Effector memory CD8-positive, alpha-beta T cell (primary cell): ENCODE measurements around the gene ACER1.
A peak's percentile ranks its signal among the peaks of the same experiment; 100 is the strongest.
"Not testable (repeated sequence)": the region's sequence is repeated elsewhere in the genome, so short reads cannot be mapped to it uniquely, and the experiment has no call there.

ENCODE experiments used
- ATAC-seq: fragments of 150-1000 bp; cut with Tn5 transposase; replicated peaks from 2 replicates; pipeline ENCODE4 v1.10.0; 2021; ENCODE audit warnings: mild to moderate bottlenecking, moderate library complexity
- DNase-seq, 3 experiments: peaks; one replicate each; pipeline ENCODE4 v3.0.0; 2021
- H3K27ac Mint-ChIP-seq, 2 donors: one replicate each; pipeline ENCODE4 v1.8.0; 2022; ENCODE audit warnings: mild to moderate bottlenecking in 2 of 2, mixed read lengths in 2 of 2, moderate library complexity in 2 of 2
- H3K27me3 Mint-ChIP-seq, 2 donors: one replicate each; pipeline ENCODE4 v1.8.0; 2022; ENCODE audit warnings: mixed read lengths in 2 of 2
- H3K36me3 Mint-ChIP-seq: one replicate; pipeline ENCODE4 v1.8.0; 2022; ENCODE audit warnings: mild to moderate bottlenecking, moderate library complexity, mixed read lengths; ENCODE audit not compliant: insufficient read depth
- H3K4me1 Mint-ChIP-seq, 2 donors: one replicate each; pipeline ENCODE4 v1.8.0; 2022; ENCODE audit warnings: low read depth in 2 of 2, mixed read lengths in 2 of 2
- H3K4me3 Mint-ChIP-seq, 2 donors: one replicate each; pipeline ENCODE4 v1.8.0; 2022; ENCODE audit warnings: mild to moderate bottlenecking in 2 of 2, mixed read lengths in 2 of 2, moderate library complexity in 2 of 2
- H3K9me3 Mint-ChIP-seq, 2 donors: one replicate each; pipeline ENCODE4 v1.8.0; 2022; ENCODE audit warnings: mixed read lengths in 2 of 2

Gene ACER1

GRCh38 chr19:6298413-6298812 is 35.0 kb downstream of the ACER1 start:
- no peak overlapping the region for H3K4me3 Mint-ChIP-seq
- H3K4me1 Mint-ChIP-seq = no peaks in the 10 kb centered on the region
- DNase-seq = no peak
- peaks cover 2% of the 10 kb centered on the region for H3K36me3 Mint-ChIP-seq
- peaks cover 0 to 3% of the 10 kb centered on the region in 2 donors for H3K9me3 Mint-ChIP-seq
- ATAC-seq = no peak
- no peak overlapping the region for H3K27ac Mint-ChIP-seq
- H3K27me3 Mint-ChIP-seq = peaks cover 0 to 2% of the 10 kb centered on the region in 2 donors

DNA sequence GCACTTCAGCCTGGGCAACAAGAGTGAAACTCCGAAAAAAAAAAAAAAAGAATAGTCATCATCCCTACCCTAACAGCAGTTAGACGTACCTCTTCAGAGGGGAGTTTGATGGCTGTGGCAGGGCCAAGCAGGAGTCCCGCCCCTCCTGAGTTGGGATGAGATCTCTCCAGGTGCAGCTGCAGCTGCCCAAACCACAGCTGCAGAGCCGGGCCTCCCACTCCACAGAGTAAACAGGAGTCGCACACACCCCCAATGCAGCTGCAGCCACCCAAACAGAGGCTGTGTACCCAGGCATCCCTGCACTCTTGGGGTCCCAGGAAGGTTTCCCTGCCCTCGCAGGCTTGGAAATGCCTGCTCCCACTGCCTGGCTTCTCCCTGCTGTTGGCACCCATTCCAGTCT is 36.2 kb downstream of the ACER1 start:
- peaks cover 2% of the 10 kb centered on the region for H3K36me3 Mint-ChIP-seq
- no peaks in the 10 kb centered on the region for H3K4me1 Mint-ChIP-seq
- H3K9me3 Mint-ChIP-seq = peaks cover 0 to 3% of the 10 kb centered on the region in 2 donors
- ATAC-seq (no peak), DNase-seq (no peak)
- H3K27ac Mint-ChIP-seq = no peak overlapping the region
- no peaks in the 10 kb centered on the region for H3K27me3 Mint-ChIP-seq
- H3K4me3 Mint-ChIP-seq = no peak overlapping the region

GRCh38 chr19:6292006-6292405 is 41.4 kb downstream of the ACER1 start:
- H3K36me3 Mint-ChIP-seq = peaks cover 3% of the 10 kb centered on the region
- H3K9me3 Mint-ChIP-seq = peaks cover 3 to 7% of the 10 kb centered on the region in 2 donors
- H3K4me1 Mint-ChIP-seq = no peaks in the 10 kb centered on the region
- no peak for ATAC-seq
- no peak overlapping the region for H3K27ac Mint-ChIP-seq
- no peak for DNase-seq
- H3K27me3 Mint-ChIP-seq = no peaks in the 10 kb centered on the region
- no peak overlapping the region for H3K4me3 Mint-ChIP-seq

DNA sequence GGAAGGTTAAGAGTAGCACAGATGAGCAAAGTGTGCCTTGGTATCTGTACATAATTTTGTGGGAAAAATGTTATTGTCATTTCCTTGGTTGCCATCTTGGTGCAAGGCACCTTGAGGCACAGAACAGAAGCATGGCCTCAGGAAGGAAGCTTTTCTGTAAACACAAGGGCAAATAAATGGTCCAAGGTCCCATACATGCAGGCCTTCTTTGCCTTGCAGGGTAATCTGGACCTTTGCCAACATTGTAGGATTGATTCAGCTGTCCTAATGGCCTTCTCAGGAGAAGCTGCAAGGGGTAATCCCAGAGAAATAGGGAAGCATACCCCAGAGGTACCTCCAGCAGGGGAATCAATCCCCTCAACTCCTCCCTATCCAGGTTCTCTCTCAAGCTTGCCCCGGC is 44.7 kb downstream of the ACER1 start:
- Mint-ChIP-seq H3K27me3 (no peaks in the 10 kb centered on the region), H3K4me1 (no peaks in the 10 kb centered on the region), H3K36me3 (peaks cover 3% of the 10 kb centered on the region), H3K27ac (no peak overlapping the region), H3K4me3 (no peak overlapping the region), H3K9me3 (peaks cover 0 to 7% of the 10 kb centered on the region in 2 donors)
- no peak for DNase-seq
- ATAC-seq = no peak

GRCh38 chr19:6287269-6287885 is 46.0 kb downstream of the ACER1 start:
- Mint-ChIP-seq H3K4me3 (no peak overlapping the region), H3K36me3 (peaks cover 3% of the 10 kb centered on the region), H3K27ac (no peak overlapping the region), H3K9me3 (peaks cover 0 to 7% of the 10 kb centered on the region in 2 donors), H3K27me3 (no peaks in the 10 kb centered on the region), H3K4me1 (no peaks in the 10 kb centered on the region)
- ATAC-seq (no peak), DNase-seq (no peak)

- peaks cover 0 to 7% of the 10 kb centered on the region in 2 donors for H3K9me3 Mint-ChIP-seq
- no peak for ATAC-seq
- H3K27me3 Mint-ChIP-seq = no peaks in the 10 kb centered on the region
These were observed 46.7 kb downstream of the ACER1 start for GRCh38 chr19:6286676-6287075.

GRCh38 chr19:6282393-6282792 is 51.0 kb downstream of the ACER1 start:
- Mint-ChIP-seq H3K4me1 (peaks cover 18 to 21% of the 10 kb centered on the region in 2 donors), H3K36me3 (peaks cover 18% of the 10 kb centered on the region)
- H3K27ac Mint-ChIP-seq, DNase-seq, H3K9me3 Mint-ChIP-seq, H3K27me3 Mint-ChIP-seq, ATAC-seq, H3K4me3 Mint-ChIP-seq: not testable (repeated sequence)

More at GRCh38 chr19:6286676-6287075, 46.7 kb downstream of the ACER1 start:
- peaks cover 3% of the 10 kb centered on the region for H3K36me3 Mint-ChIP-seq
- no peak overlapping the region for H3K4me3 Mint-ChIP-seq
- DNase-seq = no peak
- H3K27ac Mint-ChIP-seq = no peak overlapping the region
- no peaks in the 10 kb centered on the region for H3K4me1 Mint-ChIP-seq

DNA sequence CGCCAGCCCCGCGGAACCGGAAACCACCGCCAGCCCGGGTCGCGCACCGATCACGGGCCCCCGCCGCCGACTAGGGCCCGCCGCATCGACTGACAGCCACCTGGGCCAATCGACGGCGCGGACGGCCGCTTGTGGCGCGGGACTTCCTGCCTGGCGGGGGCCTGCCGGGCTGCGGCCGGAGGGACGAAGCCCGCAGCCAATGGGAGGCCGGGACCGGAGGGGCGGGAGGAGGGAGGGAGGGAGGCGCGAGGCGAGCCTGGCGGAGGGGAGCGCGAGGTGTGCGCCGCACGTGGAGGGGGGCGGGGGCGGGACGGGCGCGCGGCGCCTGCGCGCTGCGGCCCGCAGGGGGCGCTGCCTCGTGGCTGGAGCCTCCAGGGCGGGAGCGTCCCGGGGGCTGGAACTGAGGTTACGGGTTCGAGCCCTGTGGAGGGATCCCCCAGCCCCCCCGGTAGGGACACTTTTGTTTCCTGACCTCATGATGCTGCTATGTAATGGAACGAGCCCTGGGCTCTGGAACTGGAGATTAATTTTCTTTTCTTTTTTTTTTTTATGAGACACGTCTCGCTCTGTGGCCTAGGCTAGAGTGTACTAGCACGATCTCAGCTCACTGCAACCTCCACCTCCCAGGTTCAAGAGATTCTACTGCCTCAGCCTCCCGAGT is 53.4 kb downstream of the ACER1 start, which contains the start of gene MLLT1:
Gene MLLT1 (minus strand): TSS at position 45 of the 661 bp plus-strand sequence. CDS start 191 bp downstream, outside the sequence.
- Mint-ChIP-seq H3K27ac (peak within 1 kb of the TSS; percentile 88 to 92), H3K36me3 (peaks cover 18% of the 10 kb centered on the region), H3K4me3 (peak within 1 kb of the TSS; percentile 85), H3K9me3 (no peaks in the 10 kb centered on the region), H3K27me3 (no peaks in the 10 kb centered on the region), H3K4me1 (peaks cover 33 to 39% of the 10 kb centered on the region in 2 donors)
- DNase-seq = peak; percentile 90 to 93 (median 92)
- ATAC-seq = peak; percentile 91

DNA sequence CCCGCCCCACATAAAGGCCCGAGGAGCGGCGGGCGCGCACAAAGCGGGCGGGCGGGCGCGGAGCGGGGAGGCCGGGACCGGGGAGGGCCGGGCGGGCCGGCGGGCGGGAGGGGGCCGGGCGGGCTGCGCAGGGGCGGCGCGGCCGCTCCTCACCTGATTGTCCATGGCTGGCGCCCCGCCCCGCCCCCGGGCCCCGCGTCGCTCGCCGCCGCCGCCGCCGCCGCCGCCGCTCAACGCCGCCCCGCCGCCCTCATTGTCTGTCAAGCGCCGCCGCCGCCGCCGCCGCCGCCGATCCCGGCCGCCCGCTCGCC is 53.8 kb downstream of the ACER1 start:
- DNase-seq (no peak), ATAC-seq (peak; percentile 58)
- Mint-ChIP-seq H3K9me3 (no peaks in the 10 kb centered on the region), H3K27ac (peak overlapping the region; percentile 88 to 92), H3K4me1 (peaks cover 37 to 41% of the 10 kb centered on the region in 2 donors), H3K36me3 (peaks cover 18% of the 10 kb centered on the region), H3K4me3 (peak overlapping the region; percentile 80 to 85), H3K27me3 (no peaks in the 10 kb centered on the region)

DNA sequence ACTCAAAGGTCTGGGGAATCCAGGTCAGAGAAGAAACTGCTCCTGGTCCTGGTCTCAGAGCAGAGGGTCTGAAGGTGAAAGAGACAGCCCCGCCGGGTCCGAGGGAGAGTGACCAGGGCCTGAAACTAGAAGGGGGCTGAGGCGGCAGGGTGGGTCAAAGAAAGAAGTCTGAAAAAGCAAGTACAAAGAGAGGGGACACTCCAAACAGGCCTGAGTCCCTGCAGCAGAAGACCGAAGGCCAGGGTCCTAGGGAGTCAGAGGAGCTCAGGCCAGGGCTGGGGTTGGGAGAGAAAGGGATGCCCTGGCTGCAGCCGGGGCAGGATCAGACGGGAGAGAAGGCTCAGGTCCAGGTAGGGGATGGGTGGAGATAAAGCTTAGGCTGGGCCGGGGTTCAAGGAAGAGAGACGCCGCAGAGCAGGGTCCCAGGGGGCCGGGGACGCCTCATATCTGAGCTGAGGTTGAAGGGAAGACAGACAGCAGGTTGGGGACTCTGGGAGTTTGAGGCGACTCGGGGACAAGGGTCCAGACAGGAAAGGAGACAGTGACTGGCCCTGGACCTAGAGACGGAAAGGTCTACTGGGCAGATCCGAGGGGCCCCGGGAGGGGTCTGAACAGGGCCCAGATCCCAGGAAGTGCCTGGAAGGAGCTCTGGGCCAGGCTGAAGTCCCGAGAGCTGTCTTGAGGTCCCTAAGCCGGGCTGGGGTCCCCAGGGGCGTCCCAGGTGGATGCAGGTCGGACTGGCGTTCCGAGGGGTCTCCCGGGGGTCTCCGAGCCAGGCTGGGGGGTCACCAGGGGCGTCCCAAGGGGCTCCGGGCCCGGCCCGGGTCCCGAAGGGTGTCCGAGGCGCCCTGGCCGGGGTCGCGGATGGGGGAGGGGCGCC is 54.4 kb downstream of the ACER1 start:
- no peaks in the 10 kb centered on the region for H3K9me3 Mint-ChIP-seq
- H3K27me3 Mint-ChIP-seq = no peaks in the 10 kb centered on the region
- peaks cover 38 to 43% of the 10 kb centered on the region in 2 donors for H3K4me1 Mint-ChIP-seq
- DNase-seq (peak in 1 of 3 experiments; percentile 11), ATAC-seq (no peak)
- peaks cover 18% of the 10 kb centered on the region for H3K36me3 Mint-ChIP-seq
- peak overlapping the region; percentile 85 for H3K4me3 Mint-ChIP-seq
- peak overlapping the region; percentile 88 to 92 for H3K27ac Mint-ChIP-seq

- ATAC-seq (no peak), DNase-seq (no peak)
- peaks cover 40 to 45% of the 10 kb centered on the region in 2 donors for H3K4me1 Mint-ChIP-seq
- H3K36me3 Mint-ChIP-seq = peaks cover 18% of the 10 kb centered on the region
- peak overlapping the region; percentile 88 to 92 for H3K27ac Mint-ChIP-seq
- H3K27me3 Mint-ChIP-seq = no peaks in the 10 kb centered on the region
- H3K9me3 Mint-ChIP-seq = no peaks in the 10 kb centered on the region
- peak overlapping the region; percentile 85 for H3K4me3 Mint-ChIP-seq
These were observed 55.4 kb downstream of the ACER1 start for GRCh38 chr19:6278051-6278450.

GRCh38 chr19:6276447-6276846 is 57.0 kb downstream of the ACER1 start:
- H3K27ac Mint-ChIP-seq = no peak overlapping the region
- no peaks in the 10 kb centered on the region for H3K27me3 Mint-ChIP-seq
- peaks cover 20% of the 10 kb centered on the region for H3K36me3 Mint-ChIP-seq
- DNase-seq (no peak), ATAC-seq (no peak)
- H3K4me1 Mint-ChIP-seq = peaks cover 48 to 53% of the 10 kb centered on the region in 2 donors
- H3K4me3 Mint-ChIP-seq = peak overlapping the region in 1 of 2 donors; percentile 17
- H3K9me3 Mint-ChIP-seq = no peaks in the 10 kb centered on the region

- ATAC-seq = no peak
- Mint-ChIP-seq H3K27ac (peak overlapping the region in 1 of 2 donors; percentile 35), H3K4me3 (no peak overlapping the region), H3K36me3 (peaks cover 21% of the 10 kb centered on the region), H3K27me3 (no peaks in the 10 kb centered on the region), H3K4me1 (peaks cover 54 to 61% of the 10 kb centered on the region in 2 donors), H3K9me3 (no peaks in the 10 kb centered on the region)
- DNase-seq = no peak
These were observed 58.2 kb downstream of the ACER1 start for GRCh38 chr19:6275170-6275744.
